ENCODE data around the gene PCBD1.

GRCh38 chr10:70912556-70912955, 24.2 kb upstream of the PCBD1 start:
- TF ChIP-seq CTCF (IDR thresholded peaks at IDR 0.05; ENCODE audit: borderline replicate concordance, extremely low read depth, low read length, poor library complexity, severe bottlenecking) (no peak), EZH2 (IDR thresholded peaks at IDR 0.05; ENCODE audit: borderline replicate concordance, low read depth, low read length, severe bottlenecking) (no peak)

Data from DND-41 (cell line).